Measurements from ENCODE around the gene BHLHE23. TPM values are rescaled to one million over a fixed set of nuclear protein-coding genes. Genes with fewer than 3 reads are reported as not detected.

Gene BHLHE23
- total and polyA plus RNA-seq, 2 donors from 2014 or later, result not detected

GRCh38 chr20:62993856-62994494, 12.8 kb downstream of the BHLHE23 start:
- intact Hi-C loops (cut with DNase I), result no loop called here
- FAIRE-seq, result no peak
- Histone ChIP-seq H3K9ac (ENCODE audit: low read length in 3 of 3) (no peak overlapping the region), H3K36me3 (ENCODE audit: control insufficient read depth in 2 of 3, insufficient read depth in 3 of 3, low read length in 3 of 3) (no peaks in the 10 kb centered on the region), H3K9me3 (ENCODE audit: control insufficient read depth in 2 of 3, insufficient read depth in 1 of 3, low read length in 3 of 3) (no peaks in the 10 kb centered on the region), H3K27me3 (ENCODE audit: control insufficient read depth, insufficient read depth, low read length) (peaks cover 12% of the 10 kb centered on the region), H3K27ac (ENCODE audit: low read depth in 2 of 2, low read length in 2 of 2) (no peak overlapping the region), H3K4me3 (ENCODE audit: low read length in 3 of 3) (no peak overlapping the region), H3K4me1 (ENCODE audit: control insufficient read depth in 2 of 3, insufficient read depth in 2 of 3, low read depth in 1 of 3, low read length in 3 of 3) (no peaks in the 10 kb centered on the region)
- TF ChIP-seq CTCF (IDR thresholded peaks at IDR 0.05; ENCODE audit: borderline replicate concordance, extremely low read depth, insufficient read depth), result no peak
- peak in 1 of 5 donors; percentile 76 for DNase-seq

- FAIRE-seq (no peak), DNase-seq (no peak)
- H3K9ac ChIP-seq (ENCODE audit: low read length in 3 of 3), result no peak overlapping the region
- TF ChIP-seq CTCF (IDR thresholded peaks at IDR 0.05; ENCODE audit: borderline replicate concordance, extremely low read depth, insufficient read depth), result no peak
- H3K9me3 ChIP-seq (ENCODE audit: control insufficient read depth in 2 of 3, insufficient read depth in 1 of 3, low read length in 3 of 3), result no peaks in the 10 kb centered on the region
- intact Hi-C loops (cut with DNase I), result no loop called here
- H3K4me1 ChIP-seq (ENCODE audit: control insufficient read depth in 2 of 3, insufficient read depth in 2 of 3, low read depth in 1 of 3, low read length in 3 of 3), result no peaks in the 10 kb centered on the region
- H3K36me3 ChIP-seq (ENCODE audit: control insufficient read depth in 2 of 3, insufficient read depth in 3 of 3, low read length in 3 of 3), result no peaks in the 10 kb centered on the region
- no peak overlapping the region for H3K4me3 ChIP-seq (ENCODE audit: low read length in 3 of 3)
- no peaks in the 10 kb centered on the region for H3K27me3 ChIP-seq (ENCODE audit: control insufficient read depth, insufficient read depth, low read length)
- no peak overlapping the region for H3K27ac ChIP-seq (ENCODE audit: low read depth in 2 of 2, low read length in 2 of 2)
Observed at GRCh38 chr20:62991863-62992262, 14.9 kb downstream of the BHLHE23 start.

GRCh38 chr20:62991196-62991807, 15.5 kb downstream of the BHLHE23 start:
- H3K9me3 ChIP-seq (ENCODE audit: control insufficient read depth in 2 of 3, insufficient read depth in 1 of 3, low read length in 3 of 3), result no peaks in the 10 kb centered on the region
- DNase-seq (no peak), FAIRE-seq (no peak)
- no peaks in the 10 kb centered on the region for H3K36me3 ChIP-seq (ENCODE audit: control insufficient read depth in 2 of 3, insufficient read depth in 3 of 3, low read length in 3 of 3)
- no peak overlapping the region for H3K9ac ChIP-seq (ENCODE audit: low read length in 3 of 3)
- no peaks in the 10 kb centered on the region for H3K4me1 ChIP-seq (ENCODE audit: control insufficient read depth in 2 of 3, insufficient read depth in 2 of 3, low read depth in 1 of 3, low read length in 3 of 3)
- H3K27me3 ChIP-seq (ENCODE audit: control insufficient read depth, insufficient read depth, low read length), result no peaks in the 10 kb centered on the region
- H3K4me3 ChIP-seq (ENCODE audit: low read length in 3 of 3), result no peak overlapping the region
- no peak for TF ChIP-seq CTCF (IDR thresholded peaks at IDR 0.05; ENCODE audit: borderline replicate concordance, extremely low read depth, insufficient read depth)
- H3K27ac ChIP-seq (ENCODE audit: low read depth in 2 of 2, low read length in 2 of 2), result no peak overlapping the region
- intact Hi-C loops (cut with DNase I), result no loop called here

Data from kidney (tissue), 14 donors.